H1 (cell line): Measurements from ENCODE around the gene MYO1G. TPM values are rescaled to one million over a fixed set of nuclear protein-coding genes. Genes with fewer than 3 reads are reported as not detected.

Source experiments
- ASH2L ChIP-seq: fragments of 200-600, 300-600 bp; sonication (generic); IDR thresholded peaks from one replicate; pipeline ENCODE4 v1.7.1; 2017; ENCODE audit warnings: low read length
- CHD7 ChIP-seq: fragments of 300-600 bp; sonication (generic); IDR thresholded peaks from 2 replicates; pipeline ENCODE4 v1.7.1; 2012; ENCODE audit warnings: low read length, moderate library complexity, mild to moderate bottlenecking, inconsistent platforms; ENCODE audit not compliant: insufficient replicate concordance
- SRF ChIP-seq: IDR thresholded peaks from 2 replicates; pipeline ENCODE4 v1.6.1; 2011; ENCODE audit warnings: mild to moderate bottlenecking, low read depth, low read length, moderate library complexity
- ZNF274 ChIP-seq: IDR thresholded peaks from 2 replicates; pipeline ENCODE4 v1.7.0; 2012; ENCODE audit warnings: low read length, borderline replicate concordance; ENCODE audit errors: extremely low read depth
- polyA plus RNA-seq, 7 experiments: library from polyadenylated mRNA; depleted of rRNA in 3 of 7; stranded (reverse) in 5 of 7; unstranded in 2 of 7; fragments of >200 nt in 5 of 7; fragments of 200-250 nt in 2 of 7; gene quantifications; 1 replicate in 5 of 7; 2 replicates in 1 of 7; 4 replicates in 1 of 7; pipeline versions ENCODE4 v1.2.1 to v1.2.3, GENCODE V29; 2011 to 2013; ENCODE audit warnings: missing spikeins in 2 of 7, mixed read lengths in 2 of 7
- total RNA-seq: library from RNA; stranded (reverse); fragmentation: NEBNext Ultra II Directional; extraction: Animal tissue kit (Norgen Biotek cat#: 25700); gene quantifications from 2 replicates; pipeline ENCODE4 v1.2.1, GENCODE V29; 2021

MYO1G gene
- total and polyA plus RNA-seq, 2 of the 8 experiments (the other 6 are each of a cell fraction or from before 2014, with no cell fraction given) = 0.08 to 0.19 TPM

- TF ChIP-seq CHD7 (no peak), ZNF274 (no peak), SRF (no peak), ASH2L (no peak)
These were observed 5.1 kb upstream of the MYO1G start (continued) for GRCh38 chr7:44983742-44984477.
